ENCODE results near the gene PPFIBP2. TPM values are rescaled to one million over a fixed set of nuclear protein-coding genes. Genes with fewer than 3 reads are reported as not detected.

Gene PPFIBP2
- total RNA-seq, 1 donor from 2014 or later = 8.7 TPM

DNA sequence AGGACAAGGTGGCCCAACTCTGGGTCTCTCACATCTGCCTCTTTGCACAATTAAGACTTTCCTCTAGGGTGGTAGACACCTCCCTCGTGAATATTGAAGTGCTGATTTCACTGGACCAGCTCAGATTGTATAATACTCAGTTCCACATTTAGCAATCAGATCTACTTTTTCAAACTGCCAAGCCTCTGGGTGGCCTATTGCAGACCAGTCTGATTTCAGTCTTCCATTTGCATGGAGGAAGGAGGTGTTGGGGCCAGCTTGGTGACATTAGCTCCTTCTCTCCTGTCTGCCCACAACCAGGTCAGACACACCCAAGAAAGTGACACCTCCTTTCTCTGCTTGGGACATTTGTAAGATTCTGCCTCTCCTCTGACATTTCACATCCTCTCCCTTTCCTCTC is 78.2 kb downstream of the PPFIBP2 start:
- H3K36me3 ChIP-seq = no peaks in the 10 kb centered on the region
- H3K36me3 Mint-ChIP-seq = no peaks in the 10 kb centered on the region
- no peak overlapping the region for H2AFZ ChIP-seq (replicated peaks)
- no peaks in the 10 kb centered on the region for H3K79me2 ChIP-seq (ENCODE audit: low read depth)
- TF ChIP-seq, protein P1, sequence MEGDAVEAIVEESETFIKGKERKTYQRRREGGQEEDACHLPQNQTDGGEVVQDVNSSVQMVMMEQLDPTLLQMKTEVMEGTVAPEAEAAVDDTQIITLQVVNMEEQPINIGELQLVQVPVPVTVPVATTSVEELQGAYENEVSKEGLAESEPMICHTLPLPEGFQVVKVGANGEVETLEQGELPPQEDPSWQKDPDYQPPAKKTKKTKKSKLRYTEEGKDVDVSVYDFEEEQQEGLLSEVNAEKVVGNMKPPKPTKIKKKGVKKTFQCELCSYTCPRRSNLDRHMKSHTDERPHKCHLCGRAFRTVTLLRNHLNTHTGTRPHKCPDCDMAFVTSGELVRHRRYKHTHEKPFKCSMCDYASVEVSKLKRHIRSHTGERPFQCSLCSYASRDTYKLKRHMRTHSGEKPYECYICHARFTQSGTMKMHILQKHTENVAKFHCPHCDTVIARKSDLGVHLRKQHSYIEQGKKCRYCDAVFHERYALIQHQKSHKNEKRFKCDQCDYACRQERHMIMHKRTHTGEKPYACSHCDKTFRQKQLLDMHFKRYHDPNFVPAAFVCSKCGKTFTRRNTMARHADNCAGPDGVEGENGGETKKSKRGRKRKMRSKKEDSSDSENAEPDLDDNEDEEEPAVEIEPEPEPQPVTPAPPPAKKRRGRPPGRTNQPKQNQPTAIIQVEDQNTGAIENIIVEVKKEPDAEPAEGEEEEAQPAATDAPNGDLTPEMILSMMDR (IDR thresholded peaks at IDR 0.05) = no peak
- no peak for TF ChIP-seq EZH2phosphoT487 (IDR thresholded peaks at IDR 0.05)
- no peak for TF ChIP-seq EZH2 (IDR thresholded peaks at IDR 0.05)
- H3K4me3 Mint-ChIP-seq = no peak overlapping the region
- H3K4me1 ChIP-seq = peaks cover 47% of the 10 kb centered on the region
- H3K9ac ChIP-seq = no peak overlapping the region
- no peak overlapping the region for H3K27ac ChIP-seq
- no peak overlapping the region for H3K27ac Mint-ChIP-seq
- peaks cover 2% of the 10 kb centered on the region for H3K9me3 Mint-ChIP-seq
- peaks cover 28% of the 10 kb centered on the region for H3K4me1 Mint-ChIP-seq
- H3F3A ChIP-seq (ENCODE audit: low read depth) = peaks cover 37% of the 10 kb centered on the region
- H3K9me3 ChIP-seq (ENCODE audit: low read depth) = no peaks in the 10 kb centered on the region
- H3K27me3 Mint-ChIP-seq (ENCODE audit: insufficient read depth, low read depth) = peaks cover 10% of the 10 kb centered on the region
- no peak for DNase-seq (ENCODE audit: low spot score)
- no peaks in the 10 kb centered on the region for H4K20me1 ChIP-seq (ENCODE audit: low read depth)
- no peak overlapping the region for H3K4me3 ChIP-seq
- no peaks in the 10 kb centered on the region for H3K27me3 ChIP-seq
- no peak overlapping the region for H3K4me2 ChIP-seq

DNA sequence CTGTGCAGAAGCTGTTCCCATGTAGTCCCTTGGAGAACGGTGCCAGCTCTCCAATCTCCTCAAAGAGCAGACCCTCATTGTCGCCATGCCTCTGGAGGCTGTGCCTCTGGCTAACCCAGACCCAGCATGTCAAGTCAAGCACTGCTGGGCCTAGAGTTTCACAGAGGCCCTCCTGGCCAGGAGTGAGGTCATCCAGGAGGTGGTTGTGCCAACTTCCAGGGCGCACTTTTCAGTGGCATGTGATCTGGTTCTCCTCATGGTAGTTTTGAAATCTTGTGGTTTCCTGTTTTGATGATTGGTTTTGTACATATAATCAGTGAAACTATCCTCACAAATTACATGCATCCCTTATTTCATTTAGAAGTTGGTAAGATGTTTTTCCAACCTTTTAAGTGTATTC is 78.9 kb downstream of the PPFIBP2 start:
- no peak for DNase-seq (ENCODE audit: low spot score)
- H3K27ac ChIP-seq = no peak overlapping the region
- Mint-ChIP-seq H3K4me1 (peaks cover 26% of the 10 kb centered on the region), H3K27ac (no peak overlapping the region), H3K4me3 (no peak overlapping the region), H3K36me3 (no peaks in the 10 kb centered on the region), H3K27me3 (ENCODE audit: insufficient read depth, low read depth) (peaks cover 10% of the 10 kb centered on the region), H3K9me3 (peaks cover 2% of the 10 kb centered on the region)
- H2AFZ ChIP-seq (replicated peaks) = no peak overlapping the region
- no peaks in the 10 kb centered on the region for H3K9me3 ChIP-seq (ENCODE audit: low read depth)
- H4K20me1 ChIP-seq (ENCODE audit: low read depth) = no peaks in the 10 kb centered on the region
- H3F3A ChIP-seq (ENCODE audit: low read depth) = peaks cover 39% of the 10 kb centered on the region
- H3K79me2 ChIP-seq (ENCODE audit: low read depth) = no peaks in the 10 kb centered on the region
- H3K4me1 ChIP-seq = peaks cover 44% of the 10 kb centered on the region
- no peak overlapping the region for H3K9ac ChIP-seq
- no peak overlapping the region for H3K4me2 ChIP-seq
- TF ChIP-seq EZH2 (IDR thresholded peaks at IDR 0.05) = no peak
- TF ChIP-seq, protein P1 (IDR thresholded peaks at IDR 0.05) = no peak
- TF ChIP-seq EZH2phosphoT487 (IDR thresholded peaks at IDR 0.05) = no peak
- no peak overlapping the region for H3K4me3 ChIP-seq
- no peaks in the 10 kb centered on the region for H3K36me3 ChIP-seq
- no peaks in the 10 kb centered on the region for H3K27me3 ChIP-seq

DNA sequence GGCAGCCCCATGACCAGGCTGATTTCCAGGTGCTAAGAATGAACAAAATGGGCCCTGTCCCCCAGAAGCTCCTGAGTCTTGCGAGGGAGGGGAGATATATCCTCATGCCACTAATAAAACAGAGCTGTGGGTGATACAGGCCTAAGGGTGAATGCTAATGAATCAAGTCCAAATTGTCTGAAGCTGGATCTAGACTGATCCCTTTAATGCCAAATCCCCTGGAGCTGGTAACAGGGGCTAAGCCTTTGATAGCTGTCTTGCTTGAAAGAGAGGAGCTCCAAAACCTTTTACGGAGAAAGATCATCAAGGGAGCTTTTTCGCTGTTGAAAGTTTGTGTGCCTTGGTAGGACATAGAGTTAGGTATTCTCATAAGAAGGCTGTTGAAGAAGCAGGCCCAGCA is 79.7 kb downstream of the PPFIBP2 start:
- H3K4me3 Mint-ChIP-seq = no peak overlapping the region
- peaks cover 39% of the 10 kb centered on the region for H3F3A ChIP-seq (ENCODE audit: low read depth)

More for the DNA sequence above, 79.7 kb downstream of the PPFIBP2 start:
- Histone ChIP-seq H3K4me1 (peaks cover 40% of the 10 kb centered on the region), H3K9ac (no peak overlapping the region), H2AFZ (replicated peaks) (no peak overlapping the region), H3K27ac (no peak overlapping the region), H4K20me1 (ENCODE audit: low read depth) (no peaks in the 10 kb centered on the region), H3K9me3 (ENCODE audit: low read depth) (no peaks in the 10 kb centered on the region), H3K4me2 (peak overlapping the region; percentile 28), H3K4me3 (no peak overlapping the region), H3K27me3 (no peaks in the 10 kb centered on the region), H3K79me2 (ENCODE audit: low read depth) (no peaks in the 10 kb centered on the region), H3K36me3 (no peaks in the 10 kb centered on the region)
- no peak for DNase-seq (ENCODE audit: low spot score)
- no peak for TF ChIP-seq EZH2phosphoT487 (IDR thresholded peaks at IDR 0.05)
- TF ChIP-seq, protein P1 (IDR thresholded peaks at IDR 0.05) = no peak
- no peak for TF ChIP-seq EZH2 (IDR thresholded peaks at IDR 0.05)
- Mint-ChIP-seq H3K27ac (peak overlapping the region; percentile 38), H3K36me3 (no peaks in the 10 kb centered on the region), H3K27me3 (ENCODE audit: insufficient read depth, low read depth) (peaks cover 6% of the 10 kb centered on the region), H3K9me3 (peaks cover 2% of the 10 kb centered on the region), H3K4me1 (peaks cover 26% of the 10 kb centered on the region)

Data from neural progenitor cell (in vitro differentiated cells).